Measurements from ENCODE around the gene UGGT2.
"Not testable (repeated sequence)": the region's sequence is repeated elsewhere in the genome, so short reads cannot be mapped to it uniquely, and the experiment has no call there.

UGGT2 gene

GRCh38 chr13:96020931-96021330 lies 32.3 kb downstream of the UGGT2 start:
- H3K4me2 ChIP-seq: no peak overlapping the region
- no peak for TF ChIP-seq Cebpa-rat (IDR thresholded peaks at IDR 0.05)
- H3K27me3 ChIP-seq: no peaks in the 10 kb centered on the region
- H3K4me1 ChIP-seq: no peaks in the 10 kb centered on the region
- H3K9me3 ChIP-seq: peaks cover 8% of the 10 kb centered on the region; the same call in 1 of the 2 replicates
- H3K36me3 ChIP-seq: no peaks in the 10 kb centered on the region
- no peak overlapping the region for H3K4me3 ChIP-seq
- H3K9ac ChIP-seq: no peak overlapping the region
- H3K27ac ChIP-seq: no peak overlapping the region
- no peaks in the 10 kb centered on the region for H4K20me1 ChIP-seq

- H3K27me3 ChIP-seq: no peaks in the 10 kb centered on the region
Observed at GRCh38 chr13:96020155-96020575, 33.0 kb downstream of the UGGT2 start.

GRCh38 chr13:96018135-96018534 lies 35.1 kb downstream of the UGGT2 start:
- no peaks in the 10 kb centered on the region for H3K4me1 ChIP-seq
- H4K20me1 ChIP-seq: no peaks in the 10 kb centered on the region
- H3K27ac ChIP-seq: no peak overlapping the region
- no peaks in the 10 kb centered on the region for H3K36me3 ChIP-seq
- no peak for TF ChIP-seq Cebpa-rat (IDR thresholded peaks at IDR 0.05)
- H3K4me2 ChIP-seq: no peak overlapping the region
- H3K9me3 ChIP-seq: peaks cover 11% of the 10 kb centered on the region; the same call in 1 of the 2 replicates
- H3K9ac ChIP-seq: no peak overlapping the region
- no peaks in the 10 kb centered on the region for H3K27me3 ChIP-seq
- H3K4me3 ChIP-seq: no peak overlapping the region

More at GRCh38 chr13:96020155-96020575, 33.0 kb downstream of the UGGT2 start:
- H3K36me3 ChIP-seq: no peaks in the 10 kb centered on the region
- no peaks in the 10 kb centered on the region for H4K20me1 ChIP-seq
- no peak overlapping the region for H3K4me2 ChIP-seq
- no peak overlapping the region for H3K27ac ChIP-seq
- H3K4me1 ChIP-seq: no peaks in the 10 kb centered on the region
- peaks cover 11% of the 10 kb centered on the region; the same call in 1 of the 2 replicates for H3K9me3 ChIP-seq
- no peak overlapping the region for H3K4me3 ChIP-seq
- H3K9ac ChIP-seq: no peak overlapping the region
- TF ChIP-seq Cebpa-rat (IDR thresholded peaks at IDR 0.05): no peak

- TF ChIP-seq Cebpa-rat (IDR thresholded peaks at IDR 0.05): no peak
- Histone ChIP-seq H3K9me3 (peaks cover 7% of the 10 kb centered on the region; the same call in 1 of the 2 replicates), H3K4me1 (no peaks in the 10 kb centered on the region), H4K20me1 (no peaks in the 10 kb centered on the region), H3K9ac (no peak overlapping the region), H3K36me3 (no peaks in the 10 kb centered on the region), H3K27me3 (no peaks in the 10 kb centered on the region), H3K4me3 (no peak overlapping the region), H3K4me2 (no peak overlapping the region), H3K27ac (no peak overlapping the region)
Observed at GRCh38 chr13:96011291-96011872, 41.8 kb downstream of the UGGT2 start.

GRCh38 chr13:96003304-96003703 lies 49.9 kb downstream of the UGGT2 start:
- Histone ChIP-seq H3K9ac (no peak overlapping the region), H3K9me3 (no peaks in the 10 kb centered on the region), H3K4me3 (no peak overlapping the region), H3K36me3 (no peaks in the 10 kb centered on the region), H3K4me1 (no peaks in the 10 kb centered on the region; the same call in 1 of the 2 replicates), H3K27ac (no peak overlapping the region), H4K20me1 (no peaks in the 10 kb centered on the region), H3K27me3 (no peaks in the 10 kb centered on the region), H3K4me2 (no peak overlapping the region)
- no peak for TF ChIP-seq Cebpa-rat (IDR thresholded peaks at IDR 0.05)

GRCh38 chr13:96002322-96003131 lies 50.7 kb downstream of the UGGT2 start:
- Histone ChIP-seq H3K4me3 (no peak overlapping the region), H3K36me3 (no peaks in the 10 kb centered on the region), H4K20me1 (no peaks in the 10 kb centered on the region), H3K27ac (no peak overlapping the region), H3K9ac (no peak overlapping the region), H3K4me1 (no peaks in the 10 kb centered on the region; the same call in 1 of the 2 replicates), H3K4me2 (no peak overlapping the region), H3K9me3 (no peaks in the 10 kb centered on the region), H3K27me3 (no peaks in the 10 kb centered on the region)
- TF ChIP-seq Cebpa-rat (IDR thresholded peaks at IDR 0.05): no peak

- H3K4me3 ChIP-seq: no peak overlapping the region
- H3K27me3 ChIP-seq: no peaks in the 10 kb centered on the region
- H3K4me1 ChIP-seq: no peaks in the 10 kb centered on the region; the same call in 1 of the 2 replicates
- no peak for TF ChIP-seq Cebpa-rat (IDR thresholded peaks at IDR 0.05)
- H3K36me3 ChIP-seq: no peaks in the 10 kb centered on the region
- H3K27ac ChIP-seq: no peak overlapping the region
- no peaks in the 10 kb centered on the region for H4K20me1 ChIP-seq
- H3K4me2 ChIP-seq: no peak overlapping the region
- H3K9ac ChIP-seq: no peak overlapping the region
- no peaks in the 10 kb centered on the region for H3K9me3 ChIP-seq
Observed at GRCh38 chr13:96000069-96000468, 53.1 kb downstream of the UGGT2 start.

GRCh38 chr13:95987841-95988240 lies 65.4 kb downstream of the UGGT2 start:
- no peaks in the 10 kb centered on the region for H4K20me1 ChIP-seq
- no peak overlapping the region for H3K4me2 ChIP-seq
- no peaks in the 10 kb centered on the region for H3K36me3 ChIP-seq
- no peaks in the 10 kb centered on the region for H3K27me3 ChIP-seq
- no peak overlapping the region for H3K9ac ChIP-seq
- no peak overlapping the region for H3K4me3 ChIP-seq
- no peak for TF ChIP-seq Cebpa-rat (IDR thresholded peaks at IDR 0.05)
- no peak overlapping the region for H3K27ac ChIP-seq
- H3K4me1 ChIP-seq: no peaks in the 10 kb centered on the region
- H3K9me3 ChIP-seq: no peaks in the 10 kb centered on the region

- no peaks in the 10 kb centered on the region for H3K36me3 ChIP-seq
- H3K4me2 ChIP-seq: no peak overlapping the region
- H3K4me1 ChIP-seq: peaks cover 3% of the 10 kb centered on the region; the same call in 1 of the 2 replicates
- no peak for TF ChIP-seq Cebpa-rat (IDR thresholded peaks at IDR 0.05)
- H3K27ac ChIP-seq: no peak overlapping the region
- no peak overlapping the region for H3K4me3 ChIP-seq
- no peaks in the 10 kb centered on the region for H3K9me3 ChIP-seq
- no peaks in the 10 kb centered on the region for H4K20me1 ChIP-seq
- H3K27me3 ChIP-seq: no peaks in the 10 kb centered on the region
- H3K9ac ChIP-seq: no peak overlapping the region
Observed at GRCh38 chr13:95982144-95982543, 71.1 kb downstream of the UGGT2 start.

- not testable (repeated sequence) for H3K4me1 ChIP-seq, H3K4me3 ChIP-seq, H3K9me3 ChIP-seq, H3K36me3 ChIP-seq, H3K27ac ChIP-seq, H3K9ac ChIP-seq, H4K20me1 ChIP-seq, H3K4me2 ChIP-seq, H3K27me3 ChIP-seq
Observed at GRCh38 chr13:95972651-95973050, 80.5 kb downstream of the UGGT2 start.

All from BLaER1 (cell line).